Islet of Langerhans (tissue), 1 donor: ENCODE data around the gene CLEC14A.
A peak's percentile ranks its signal among the peaks of the same experiment; 100 is the strongest.

Experiments used
- FAIRE-seq: peaks from one replicate; lab custom pipeline; 2011; peaks lifted over from hg19 to GRCh38; lab: Jason Lieb, UNC

Gene CLEC14A, protein sequence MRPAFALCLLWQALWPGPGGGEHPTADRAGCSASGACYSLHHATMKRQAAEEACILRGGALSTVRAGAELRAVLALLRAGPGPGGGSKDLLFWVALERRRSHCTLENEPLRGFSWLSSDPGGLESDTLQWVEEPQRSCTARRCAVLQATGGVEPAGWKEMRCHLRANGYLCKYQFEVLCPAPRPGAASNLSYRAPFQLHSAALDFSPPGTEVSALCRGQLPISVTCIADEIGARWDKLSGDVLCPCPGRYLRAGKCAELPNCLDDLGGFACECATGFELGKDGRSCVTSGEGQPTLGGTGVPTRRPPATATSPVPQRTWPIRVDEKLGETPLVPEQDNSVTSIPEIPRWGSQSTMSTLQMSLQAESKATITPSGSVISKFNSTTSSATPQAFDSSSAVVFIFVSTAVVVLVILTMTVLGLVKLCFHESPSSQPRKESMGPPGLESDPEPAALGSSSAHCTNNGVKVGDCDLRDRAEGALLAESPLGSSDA

DNA sequence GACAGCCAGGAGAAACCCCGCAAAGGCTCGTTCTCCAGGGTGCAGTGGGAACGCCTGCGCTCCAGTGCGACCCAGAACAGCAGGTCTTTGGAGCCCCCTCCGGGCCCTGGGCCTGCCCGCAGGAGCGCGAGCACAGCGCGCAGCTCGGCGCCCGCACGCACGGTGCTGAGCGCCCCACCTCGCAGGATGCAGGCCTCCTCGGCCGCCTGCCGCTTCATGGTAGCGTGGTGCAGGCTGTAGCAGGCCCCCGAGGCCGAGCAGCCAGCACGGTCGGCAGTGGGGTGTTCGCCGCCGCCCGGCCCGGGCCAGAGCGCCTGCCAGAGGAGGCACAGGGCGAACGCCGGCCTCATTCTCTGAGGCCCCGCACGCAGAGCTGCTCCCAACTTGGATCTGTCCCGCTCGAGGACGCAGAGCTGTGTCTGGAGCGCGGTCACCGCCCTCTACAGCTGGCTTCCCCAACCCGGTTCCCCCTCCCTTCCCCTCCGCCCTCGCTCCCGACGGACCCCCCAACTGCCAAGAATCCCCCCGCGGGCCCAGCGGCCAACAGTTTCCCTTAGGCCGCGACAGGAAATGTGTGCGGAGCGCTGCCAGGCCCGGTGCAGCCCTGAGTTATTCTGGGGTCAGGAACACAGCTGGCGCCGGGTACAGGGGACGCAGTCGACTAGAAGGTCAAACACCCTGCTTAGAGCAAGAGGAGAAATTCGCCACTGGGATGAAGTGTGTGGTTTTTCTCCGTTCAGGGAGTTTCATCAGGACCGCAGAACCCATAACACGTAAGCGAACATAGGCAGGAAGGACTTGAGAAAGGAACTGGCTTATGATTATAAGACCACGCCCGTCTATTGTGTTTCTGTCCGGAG is at the start of gene CLEC14A:
CLEC14A (minus strand) TSS at position 421 of the 860 bp plus-strand sequence; CDS start at position 350, 71 bp downstream.
- FAIRE-seq, result no peak

DNA sequence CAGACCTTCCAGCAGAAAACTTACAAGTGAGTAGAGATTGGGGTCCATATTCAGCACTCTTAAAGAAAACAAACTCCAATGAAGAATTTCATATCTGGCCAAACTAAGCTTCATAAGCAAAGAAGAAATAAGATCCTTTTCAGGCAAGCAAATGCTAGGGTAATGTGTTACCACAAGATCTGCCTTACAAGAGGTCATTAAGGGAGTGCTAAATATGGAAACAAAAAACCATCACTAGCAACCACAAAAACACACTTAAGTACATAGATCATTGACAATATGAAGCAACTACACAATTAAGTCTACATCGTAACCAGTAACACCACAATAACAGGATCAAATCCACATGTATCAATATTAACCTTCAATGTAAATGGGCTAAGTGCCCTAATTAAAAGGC is 47.1 kb upstream of the CLEC14A start:
- FAIRE-seq, result no peak

- FAIRE-seq, result no peak
Observed at GRCh38 chr14:38302034-38302433, 46.1 kb upstream of the CLEC14A start.

GRCh38 chr14:38297681-38298080 is 41.8 kb upstream of the CLEC14A start:
- no peak for FAIRE-seq

GRCh38 chr14:38291681-38292467 is 36.0 kb upstream of the CLEC14A start:
- no peak for FAIRE-seq

DNA sequence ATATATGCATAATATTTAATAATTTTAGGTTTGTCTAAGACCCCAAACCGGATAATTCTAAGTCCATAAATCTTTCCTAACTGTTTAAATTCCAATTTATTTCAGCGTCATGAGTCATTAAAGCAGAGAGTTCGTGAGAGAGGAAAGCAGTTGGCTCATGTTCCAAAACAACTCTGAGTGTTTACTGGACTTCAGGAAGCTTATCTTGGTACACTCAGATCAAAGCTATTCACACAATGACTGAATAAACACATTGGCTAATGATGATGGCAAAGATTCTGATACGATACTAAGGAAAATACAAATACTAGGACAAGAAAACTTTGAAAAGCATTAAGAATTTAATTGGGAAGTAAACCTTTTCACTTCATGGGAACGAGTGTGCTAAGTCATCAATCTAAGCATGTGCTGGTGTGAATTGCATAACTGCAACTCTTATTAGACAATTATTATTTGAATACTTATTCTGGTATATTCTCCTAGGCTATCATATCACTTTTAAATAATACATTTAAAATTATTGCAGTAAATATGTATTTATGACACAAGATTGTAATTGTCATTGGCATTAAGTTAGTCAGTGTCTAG is 34.8 kb upstream of the CLEC14A start:
- FAIRE-seq, result peak; percentile 62

- no peak for FAIRE-seq
Observed at GRCh38 chr14:38286452-38286851, 30.6 kb upstream of the CLEC14A start.

DNA sequence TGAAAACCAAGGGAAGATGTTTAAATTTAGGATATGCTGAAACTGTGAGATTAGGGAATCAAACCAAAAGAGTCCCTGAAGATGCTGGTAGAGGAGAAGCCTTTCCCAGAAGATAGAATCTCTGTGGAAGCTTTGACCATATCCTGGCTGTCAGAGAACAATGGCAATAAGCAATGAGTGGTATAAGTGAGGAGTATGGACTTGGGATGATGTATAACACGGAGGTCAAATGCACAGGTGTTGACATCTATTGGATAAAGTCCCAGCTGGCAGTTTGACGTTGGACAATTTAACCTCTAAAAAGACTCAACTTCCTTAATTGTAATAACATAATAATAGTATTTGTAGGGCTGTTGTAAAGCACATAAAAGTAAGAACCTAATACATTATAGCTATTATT is 30.1 kb upstream of the CLEC14A start:
- FAIRE-seq, result no peak

DNA sequence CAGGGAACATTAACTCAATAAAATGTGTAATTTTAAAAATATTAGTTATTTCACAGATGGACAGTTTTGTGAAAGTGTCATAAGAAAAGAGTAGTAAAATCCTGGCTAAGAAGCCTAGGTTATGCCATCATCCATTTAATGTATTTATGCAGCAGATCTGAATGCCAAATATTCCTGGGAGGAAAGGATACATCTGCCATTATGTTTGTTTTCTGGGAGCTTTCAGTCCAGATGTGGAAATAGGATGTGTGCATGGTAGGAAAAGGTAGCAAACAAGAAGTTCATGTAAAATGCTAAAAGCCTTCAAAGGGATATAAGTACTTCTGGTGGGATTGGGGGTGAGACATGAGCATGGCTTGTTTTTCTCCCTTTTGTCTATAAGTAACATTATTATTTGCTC is 27.0 kb upstream of the CLEC14A start:
- FAIRE-seq, result no peak

- FAIRE-seq, result no peak
Observed at GRCh38 chr14:38280081-38280480, 24.2 kb upstream of the CLEC14A start.

GRCh38 chr14:38279572-38279971 is 23.7 kb upstream of the CLEC14A start:
- no peak for FAIRE-seq

DNA sequence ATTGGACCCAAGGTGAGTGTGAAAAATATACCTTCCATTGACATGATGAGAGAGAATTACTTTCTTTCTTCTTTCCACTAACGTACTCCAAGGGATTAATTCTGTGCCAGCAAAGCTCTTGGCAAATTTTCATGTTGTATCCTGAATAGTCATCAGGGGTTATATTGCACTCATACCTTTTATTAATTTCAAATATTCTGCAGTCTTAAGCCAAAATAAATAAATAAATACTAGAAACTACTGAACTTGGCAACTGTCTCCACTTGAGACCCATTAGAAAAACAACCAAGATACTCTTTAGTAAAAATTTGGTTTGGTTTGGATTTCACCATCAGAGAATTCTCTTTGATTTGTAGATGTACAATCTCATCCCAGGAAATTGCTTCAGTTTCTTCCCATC is 22.1 kb upstream of the CLEC14A start:
- no peak for FAIRE-seq

DNA sequence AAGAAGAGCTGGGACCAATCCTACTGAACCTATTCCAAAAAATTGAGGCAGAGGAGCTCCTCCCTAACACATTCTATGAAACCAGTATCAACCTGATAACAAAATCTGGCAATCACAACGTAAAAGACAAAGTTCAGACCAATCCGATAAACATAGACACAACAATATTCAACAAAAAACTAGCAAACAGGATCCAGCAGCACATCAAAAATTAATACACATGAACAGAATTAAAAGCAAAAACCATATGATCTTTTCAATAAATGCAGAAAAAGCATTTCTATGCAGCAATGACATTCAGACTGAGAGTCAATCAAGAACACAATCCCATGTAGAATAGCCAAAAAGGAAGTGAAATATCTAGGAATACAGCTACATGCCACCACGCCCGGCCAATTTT is 7.0 kb upstream of the CLEC14A start:
- FAIRE-seq, result no peak

GRCh38 chr14:38261620-38262019 is 5.7 kb upstream of the CLEC14A start:
- FAIRE-seq, result no peak

GRCh38 chr14:38257507-38257906 is 1.6 kb upstream of the CLEC14A start:
- FAIRE-seq, result no peak

DNA sequence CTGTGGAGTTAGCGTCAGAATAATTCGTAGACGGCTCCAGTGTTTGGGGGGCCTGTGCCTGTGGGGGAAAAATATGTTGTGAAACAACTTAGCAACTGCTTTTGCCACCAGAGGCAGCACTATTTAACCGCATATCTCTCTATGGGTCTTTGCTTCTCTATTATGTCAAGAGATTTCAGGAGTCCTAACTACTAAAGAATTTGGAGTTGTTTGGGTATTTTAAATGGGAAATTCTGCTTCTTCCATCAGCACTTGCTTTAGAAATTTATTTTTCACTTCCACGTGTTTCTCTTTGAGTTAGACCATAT is 594 bp upstream of the CLEC14A start:
- FAIRE-seq, result no peak

DNA sequence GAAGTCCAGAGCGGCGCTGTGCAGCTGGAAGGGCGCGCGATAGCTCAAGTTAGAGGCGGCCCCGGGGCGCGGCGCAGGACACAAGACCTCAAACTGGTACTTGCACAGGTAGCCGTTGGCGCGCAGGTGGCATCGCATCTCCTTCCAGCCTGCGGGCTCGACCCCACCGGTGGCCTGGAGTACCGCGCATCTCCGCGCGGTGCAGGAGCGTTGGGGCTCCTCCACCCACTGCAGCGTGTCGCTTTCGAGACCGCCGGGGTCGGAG is 553 bp downstream of the CLEC14A start:
- FAIRE-seq, result no peak

DNA sequence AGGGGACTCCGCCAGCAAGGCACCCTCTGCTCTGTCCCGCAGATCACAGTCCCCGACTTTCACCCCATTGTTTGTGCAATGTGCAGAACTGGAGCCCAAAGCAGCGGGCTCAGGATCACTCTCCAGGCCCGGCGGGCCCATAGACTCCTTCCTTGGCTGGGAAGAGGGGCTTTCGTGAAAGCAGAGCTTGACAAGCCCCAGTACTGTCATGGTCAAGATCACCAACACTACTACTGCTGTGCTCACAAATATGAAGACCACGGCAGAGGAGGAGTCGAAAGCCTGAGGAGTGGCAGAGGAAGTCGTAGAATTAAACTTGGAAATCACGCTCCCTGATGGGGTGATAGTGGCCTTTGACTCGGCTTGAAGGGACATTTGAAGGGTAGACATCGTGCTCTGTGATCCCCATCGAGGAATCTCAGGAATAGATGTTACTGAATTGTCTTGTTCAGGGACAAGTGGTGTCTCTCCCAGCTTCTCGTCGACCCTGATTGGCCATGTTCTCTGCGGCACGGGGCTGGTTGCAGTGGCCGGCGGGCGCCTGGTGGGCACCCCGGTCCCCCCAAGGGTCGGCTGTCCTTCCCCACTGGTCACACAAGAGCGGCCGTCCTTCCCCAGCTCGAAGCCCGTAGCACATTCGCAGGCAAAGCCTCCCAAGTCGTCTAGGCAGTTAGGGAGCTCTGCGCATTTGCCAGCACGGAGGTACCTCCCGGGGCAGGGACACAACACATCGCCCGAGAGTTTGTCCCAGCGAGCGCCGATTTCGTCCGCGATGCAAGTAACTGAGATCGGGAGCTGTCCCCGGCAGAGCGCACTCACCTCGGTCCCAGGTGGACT is 1.1 kb downstream of the CLEC14A start:
- FAIRE-seq, result no peak

- no peak for FAIRE-seq
Observed at GRCh38 chr14:38253676-38254075, 2.2 kb downstream of the CLEC14A start.

DNA sequence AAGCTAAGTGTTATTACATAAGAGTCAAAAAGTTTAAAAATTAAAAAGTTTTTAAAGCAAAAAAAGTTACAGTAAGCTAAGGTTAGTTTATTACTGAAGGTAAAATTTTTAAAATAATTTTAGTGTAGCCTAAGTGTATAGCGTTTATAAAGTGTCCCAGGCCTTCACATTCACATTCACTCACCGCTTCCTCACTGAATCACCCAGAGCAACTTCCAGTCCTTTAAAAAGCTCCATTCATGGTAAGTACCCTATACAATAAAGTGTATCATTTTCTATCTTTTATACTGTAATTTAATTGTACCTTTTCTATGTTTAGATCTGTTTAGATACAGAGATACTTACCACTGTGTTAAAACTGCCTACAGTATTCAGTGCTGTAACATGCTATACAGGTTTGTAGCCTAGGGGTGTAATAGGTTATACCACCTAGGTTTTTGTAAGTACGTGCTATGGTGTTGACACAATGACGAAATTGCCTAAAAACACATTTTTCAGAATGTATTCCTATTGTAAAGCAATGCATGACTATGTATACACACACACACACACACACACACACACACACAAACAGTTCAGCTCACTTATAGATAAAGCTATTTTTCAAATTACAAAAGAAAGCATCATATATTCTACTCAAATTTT is 3.7 kb downstream of the CLEC14A start:
- no peak for FAIRE-seq

- FAIRE-seq, result no peak
Observed at GRCh38 chr14:38250331-38250730, 5.6 kb downstream of the CLEC14A start.
